GM12874 (cell line): Measurements from ENCODE around the gene REPS1.

Experiments used
- TF ChIP-seq, protein P1 (sequence below): IDR thresholded peaks from 2 replicates; pipeline ENCODE4 v1.5.1; 2011; ENCODE audit warnings: low read depth, mild to moderate bottlenecking, control low read depth, low read length, moderate library complexity; ENCODE audit not compliant: insufficient read depth

Gene REPS1

DNA sequence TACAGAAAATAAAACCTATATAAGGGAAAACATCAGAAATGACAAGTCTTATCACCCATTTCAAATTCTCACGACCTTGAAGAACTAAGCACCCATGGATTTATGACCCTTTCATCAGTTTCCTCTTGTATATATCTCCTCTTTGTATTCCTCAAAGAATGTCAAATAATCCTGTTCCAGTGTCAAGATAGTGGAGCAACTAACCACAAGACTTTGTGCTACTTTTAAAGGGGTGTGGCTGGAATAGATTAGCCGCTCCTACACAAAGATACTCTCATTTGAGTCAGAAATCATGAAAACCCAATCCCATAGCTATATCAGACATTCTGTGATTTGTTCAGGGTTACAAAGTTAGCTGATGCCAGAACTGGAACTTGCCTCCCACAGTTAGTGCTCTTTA is 6.6 kb downstream of the REPS1 start:
- TF ChIP-seq, protein P1, sequence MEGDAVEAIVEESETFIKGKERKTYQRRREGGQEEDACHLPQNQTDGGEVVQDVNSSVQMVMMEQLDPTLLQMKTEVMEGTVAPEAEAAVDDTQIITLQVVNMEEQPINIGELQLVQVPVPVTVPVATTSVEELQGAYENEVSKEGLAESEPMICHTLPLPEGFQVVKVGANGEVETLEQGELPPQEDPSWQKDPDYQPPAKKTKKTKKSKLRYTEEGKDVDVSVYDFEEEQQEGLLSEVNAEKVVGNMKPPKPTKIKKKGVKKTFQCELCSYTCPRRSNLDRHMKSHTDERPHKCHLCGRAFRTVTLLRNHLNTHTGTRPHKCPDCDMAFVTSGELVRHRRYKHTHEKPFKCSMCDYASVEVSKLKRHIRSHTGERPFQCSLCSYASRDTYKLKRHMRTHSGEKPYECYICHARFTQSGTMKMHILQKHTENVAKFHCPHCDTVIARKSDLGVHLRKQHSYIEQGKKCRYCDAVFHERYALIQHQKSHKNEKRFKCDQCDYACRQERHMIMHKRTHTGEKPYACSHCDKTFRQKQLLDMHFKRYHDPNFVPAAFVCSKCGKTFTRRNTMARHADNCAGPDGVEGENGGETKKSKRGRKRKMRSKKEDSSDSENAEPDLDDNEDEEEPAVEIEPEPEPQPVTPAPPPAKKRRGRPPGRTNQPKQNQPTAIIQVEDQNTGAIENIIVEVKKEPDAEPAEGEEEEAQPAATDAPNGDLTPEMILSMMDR: no peak

DNA sequence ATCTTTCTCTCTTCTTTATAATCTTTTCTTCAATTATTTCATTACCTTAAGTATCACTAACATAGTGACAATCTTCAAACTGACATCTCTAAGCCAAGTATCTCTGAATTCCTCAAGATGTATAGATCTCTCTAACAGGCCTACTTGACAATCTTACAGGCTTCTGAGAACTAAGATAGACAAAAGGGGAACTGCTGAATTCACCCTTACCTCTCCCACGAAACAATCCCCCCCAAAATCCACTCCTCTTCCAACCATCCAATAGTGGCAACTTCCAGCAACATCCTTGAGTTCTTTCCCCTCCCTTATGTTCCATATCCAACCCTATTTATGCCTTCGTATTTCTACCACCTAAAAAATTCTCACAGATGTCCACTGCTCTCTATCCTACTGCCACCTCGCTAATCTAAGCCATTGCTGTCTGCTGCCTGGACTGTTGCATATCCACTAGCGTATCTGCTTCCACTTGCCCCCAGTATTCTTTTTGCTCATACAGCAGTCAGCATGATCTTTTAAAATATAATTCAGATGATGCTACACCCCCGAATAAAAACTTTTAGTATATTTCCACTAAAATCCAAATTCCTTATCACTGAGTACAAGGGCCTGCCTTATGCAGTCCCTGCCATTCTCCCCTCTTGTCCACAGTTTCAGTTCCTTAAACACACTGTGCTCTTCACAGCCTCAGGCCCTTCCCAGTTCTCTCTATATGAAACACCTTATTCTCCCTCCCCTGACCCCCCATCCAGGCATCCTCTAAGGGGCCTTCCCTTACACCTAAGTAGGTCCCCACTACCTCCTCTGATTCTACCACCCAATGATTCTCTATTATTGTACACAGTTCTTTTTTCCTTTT is 8.0 kb downstream of the REPS1 start:
- TF ChIP-seq, protein P1: no peak

DNA sequence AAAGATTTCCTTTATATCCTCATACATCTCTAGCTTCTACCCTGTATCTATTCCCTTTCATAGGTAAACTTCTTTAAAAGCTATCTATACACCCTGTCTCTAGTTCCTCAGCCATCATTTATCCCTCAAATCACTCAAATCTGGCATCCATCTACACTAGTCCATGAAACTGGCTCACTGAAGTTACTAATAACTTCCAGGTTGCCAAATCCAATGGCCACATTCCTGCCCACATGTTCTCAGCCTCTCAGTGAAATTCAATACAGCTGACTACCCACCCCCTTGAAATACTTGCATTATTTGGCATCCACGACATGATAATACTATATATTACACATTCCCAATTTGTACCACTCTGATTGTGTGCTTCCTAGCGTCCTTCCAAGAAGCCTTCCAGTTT is 8.7 kb downstream of the REPS1 start:
- TF ChIP-seq, protein P1: no peak

DNA sequence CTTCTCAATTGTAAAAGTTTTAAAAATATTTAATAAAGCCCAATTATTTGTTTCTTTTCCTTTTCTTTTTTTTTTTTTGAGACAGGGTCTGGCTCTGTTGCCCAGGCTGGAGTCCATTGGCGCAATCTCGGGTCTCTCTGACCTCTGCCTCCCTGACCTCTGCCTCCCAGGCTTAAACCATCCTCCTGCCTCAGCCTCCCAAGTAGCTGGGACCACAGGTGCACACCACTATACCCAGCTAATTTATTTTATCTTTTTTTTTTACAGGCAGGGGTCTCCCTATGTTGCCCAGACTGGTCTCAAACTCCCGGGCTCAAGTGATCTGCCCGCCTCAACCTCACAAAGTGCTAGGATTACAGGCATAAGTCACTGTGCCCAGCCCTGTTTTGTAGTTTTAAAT is 9.8 kb downstream of the REPS1 start:
- TF ChIP-seq, protein P1: no peak

DNA sequence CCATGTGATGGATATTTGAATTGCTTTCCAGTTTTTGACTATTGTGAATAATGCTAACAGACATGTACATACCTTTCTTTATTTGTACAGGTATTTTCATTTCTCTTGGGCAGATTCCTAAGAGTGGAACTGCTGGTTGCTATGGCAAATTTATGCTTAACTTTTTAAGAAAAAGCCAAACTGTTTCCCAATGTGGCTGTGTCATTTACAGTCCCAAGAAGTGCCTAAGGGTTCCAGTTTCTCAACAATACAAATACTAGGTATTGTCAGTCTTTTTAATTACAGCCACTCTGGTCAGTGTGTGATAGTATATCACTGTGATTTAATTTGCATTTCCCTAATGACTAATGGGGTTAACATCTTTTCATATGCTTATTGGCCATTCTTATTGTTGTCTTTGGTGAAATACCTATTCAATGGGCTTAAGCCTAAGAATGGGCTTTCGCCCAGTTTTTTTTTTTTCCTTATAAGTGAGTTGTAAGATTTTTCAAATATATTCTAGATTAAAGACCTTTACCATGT is 10.3 kb downstream of the REPS1 start:
- TF ChIP-seq, protein P1: no peak

DNA sequence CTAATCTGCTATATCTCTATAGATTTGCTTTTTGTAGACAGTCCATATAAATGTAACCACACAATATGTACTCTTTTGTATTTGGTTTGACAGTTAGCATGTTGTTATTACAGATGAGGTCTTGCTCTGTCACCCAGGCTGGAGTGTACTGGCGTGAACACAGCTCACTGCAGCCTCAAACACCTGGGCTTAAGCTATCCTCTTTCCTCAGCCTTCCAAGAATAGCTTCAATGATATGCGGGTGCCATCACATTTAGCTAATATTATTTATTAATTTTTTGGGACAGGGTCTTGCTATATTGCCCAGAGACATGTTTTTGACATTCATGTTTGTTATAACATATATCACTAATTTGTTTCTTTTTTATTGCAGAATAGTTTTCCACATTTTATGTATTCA is 10.8 kb downstream of the REPS1 start:
- TF ChIP-seq, protein P1: no peak

DNA sequence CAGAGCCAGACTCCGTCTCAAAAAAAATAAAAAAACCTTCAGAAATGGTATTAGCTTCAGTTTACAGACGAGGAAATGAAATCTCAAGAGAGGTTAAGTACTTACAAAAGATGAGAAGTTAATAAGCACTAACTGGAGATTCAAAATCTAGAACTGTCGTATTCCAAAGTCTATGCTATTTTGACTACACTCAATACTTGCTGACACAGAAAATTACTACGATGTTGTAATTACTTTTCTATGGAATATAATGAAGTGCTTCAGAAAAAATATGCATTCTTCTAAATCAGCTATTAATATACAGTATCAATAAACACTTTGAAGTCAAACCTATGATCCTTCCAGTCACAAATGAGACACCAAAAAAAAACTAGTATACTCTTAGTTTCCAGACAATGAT is 12.2 kb downstream of the REPS1 start:
- TF ChIP-seq, protein P1: no peak
